ENCODE data around the gene LACRT.

DNA sequence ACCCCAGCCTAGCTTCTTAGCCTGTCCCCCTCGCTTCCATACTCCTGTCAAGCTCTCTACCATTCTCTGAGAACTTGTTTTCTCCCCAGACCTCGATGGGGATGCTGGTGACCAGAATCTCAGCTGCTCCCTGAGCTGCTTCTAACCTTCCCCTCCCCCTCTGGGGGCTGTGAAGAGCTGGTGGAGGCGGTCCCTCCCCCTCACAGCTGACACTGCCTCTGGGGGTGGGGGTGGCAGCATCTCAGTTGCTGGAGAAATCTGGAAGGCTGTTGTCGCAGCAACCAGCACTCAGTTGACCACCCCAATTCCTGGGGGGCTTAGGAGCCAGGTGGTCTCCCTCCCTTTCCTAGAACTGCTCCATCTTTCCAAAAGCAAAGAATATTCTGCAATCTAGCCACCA, 51.0 kb downstream of the LACRT start:
- TF ChIP-seq POLR2AphosphoS5 (IDR thresholded peaks at IDR 0.05): no peak
- no peak for TF ChIP-seq POLR2A (IDR thresholded peaks at IDR 0.05)
- TF ChIP-seq, protein P1, sequence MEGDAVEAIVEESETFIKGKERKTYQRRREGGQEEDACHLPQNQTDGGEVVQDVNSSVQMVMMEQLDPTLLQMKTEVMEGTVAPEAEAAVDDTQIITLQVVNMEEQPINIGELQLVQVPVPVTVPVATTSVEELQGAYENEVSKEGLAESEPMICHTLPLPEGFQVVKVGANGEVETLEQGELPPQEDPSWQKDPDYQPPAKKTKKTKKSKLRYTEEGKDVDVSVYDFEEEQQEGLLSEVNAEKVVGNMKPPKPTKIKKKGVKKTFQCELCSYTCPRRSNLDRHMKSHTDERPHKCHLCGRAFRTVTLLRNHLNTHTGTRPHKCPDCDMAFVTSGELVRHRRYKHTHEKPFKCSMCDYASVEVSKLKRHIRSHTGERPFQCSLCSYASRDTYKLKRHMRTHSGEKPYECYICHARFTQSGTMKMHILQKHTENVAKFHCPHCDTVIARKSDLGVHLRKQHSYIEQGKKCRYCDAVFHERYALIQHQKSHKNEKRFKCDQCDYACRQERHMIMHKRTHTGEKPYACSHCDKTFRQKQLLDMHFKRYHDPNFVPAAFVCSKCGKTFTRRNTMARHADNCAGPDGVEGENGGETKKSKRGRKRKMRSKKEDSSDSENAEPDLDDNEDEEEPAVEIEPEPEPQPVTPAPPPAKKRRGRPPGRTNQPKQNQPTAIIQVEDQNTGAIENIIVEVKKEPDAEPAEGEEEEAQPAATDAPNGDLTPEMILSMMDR (IDR thresholded peaks at IDR 0.05): no peak
- TF ChIP-seq EP300 (IDR thresholded peaks at IDR 0.05): no peak
